HCT116 (cell line): ENCODE data around the gene ENTPD3. TPM values are rescaled to one million over a fixed set of nuclear protein-coding genes. Genes with fewer than 3 reads are reported as not detected.

ENCODE experiments used
- ATAC-seq: fragments of 200-7000 bp; cut with Tn5 transposase; 2 replicates; pipeline ENCODE4 v1.9.1; 2020; ENCODE audit warnings: mild to moderate bottlenecking, moderate library complexity
- BruUV-seq: library from RNA; stranded (reverse); fragments of 400-500 nt; replicated peaks from 2 replicates; lab custom pipeline; 2021; lab: Mats Ljungman, UMichigan
- CTCF ChIA-PET: fragments of 300-600 bp; sonication (Branson Sonifier 250); formaldehyde crosslinking; loops from one replicate; lab custom pipeline; 2021; ENCODE audit warnings: antibody characterized with exemption; lab: Charles Lee
- POLR2A ChIA-PET: fragments of 300-600, 350-600 bp; sonication (Branson Sonifier 250); formaldehyde crosslinking; loops from one replicate; lab custom pipeline; 2021; ENCODE audit warnings: antibody characterized with exemption; lab: Charles Lee
- RAD21 ChIA-PET, 2 experiments: fragments of 300-600 bp; sonication (Branson Sonifier 250); formaldehyde crosslinking; loops; one replicate each; lab custom pipeline; 2023; ENCODE audit warnings: low total read pairs in 2 of 2; ENCODE audit not compliant: uncharacterized antibody in 2 of 2, unreplicated experiment in 2 of 2, low non-redundant PET in 1 of 2; lab: Charles Lee
- DNase-seq: peaks from one replicate; pipeline ENCODE4 v3.0.0-alpha.2; 2010; ENCODE audit warnings: low read depth, low spot score
- H2AFZ ChIP-seq: fragments of 200-600 bp; shearing (Covaris generic), sonication (generic); 2 replicates; pipeline ENCODE4 v1.6.1; 2017; ENCODE audit warnings: low read depth, mixed run types, mixed read lengths, antibody characterized with exemption, low read length; ENCODE audit not compliant: poor library complexity, severe bottlenecking
- H3K27ac ChIP-seq: 2 replicates; pipeline ENCODE4 v1.5.1; 2012; ENCODE audit warnings: low read depth, low read length
- H3K27me3 ChIP-seq: fragments of 200-600 bp; sonication (generic); 2 replicates; pipeline ENCODE4 v1.6.1; 2016; ENCODE audit warnings: mixed run types, low read length, mixed read lengths; ENCODE audit not compliant: insufficient read depth
- H3K36me3 ChIP-seq, 2 experiments: fragments of 200-500 bp in 1 of 2; fragments of 200-600 bp in 1 of 2; sonication (Bioruptor generic) in 1 of 2; sonication (generic) in 1 of 2; 2 replicates each; pipeline versions ENCODE4 v1.5.1 to v1.6.1; 2014 to 2016; ENCODE audit warnings: low read length in 2 of 2, inconsistent platforms in 1 of 2, mixed read lengths in 1 of 2, mixed run types in 1 of 2; ENCODE audit not compliant: insufficient read depth in 2 of 2, control insufficient read depth in 1 of 2
- H3K4me1 ChIP-seq, 2 experiments: fragments of 200-600 bp in 1 of 2; sonication (generic) in 1 of 2; 2 replicates each; pipeline versions ENCODE4 v1.5.1 to v1.6.1; 2012 to 2017; ENCODE audit warnings: low read length in 2 of 2, inconsistent platforms in 1 of 2, mild to moderate bottlenecking in 1 of 2, mixed read lengths in 1 of 2, mixed run types in 1 of 2, moderate library complexity in 1 of 2; ENCODE audit not compliant: insufficient read depth in 2 of 2, control insufficient read depth in 1 of 2
- H3K4me2 ChIP-seq: fragments of 200-600 bp; sonication (generic); 2 replicates; pipeline ENCODE4 v1.6.1; 2017; ENCODE audit warnings: mixed run types, low read length, mixed read lengths
- H3K4me3 ChIP-seq, 2 experiments: fragments of 200-600 bp in 1 of 2; sonication (generic) in 1 of 2; replicated peaks in 1 of 2; 2 replicates each; pipeline ENCODE4 v1.5.1; 2011 to 2016; ENCODE audit warnings: low read length in 2 of 2, control low read depth in 1 of 2, low read depth in 1 of 2, mild to moderate bottlenecking in 1 of 2, mixed read lengths in 1 of 2, mixed run types in 1 of 2
- H3K79me2 ChIP-seq: fragments of 200-600 bp; sonication (generic); 2 replicates; pipeline ENCODE4 v1.6.1; 2017; ENCODE audit warnings: mild to moderate bottlenecking, mixed run types, low read length, moderate library complexity, mixed read lengths; ENCODE audit not compliant: insufficient read depth
- H3K9ac ChIP-seq: fragments of 200-600 bp; sonication (generic); 2 replicates; pipeline ENCODE4 v1.6.1; 2016; ENCODE audit warnings: low read length, mixed read lengths
- H3K9me2 ChIP-seq: fragments of 200-600 bp; sonication (generic), shearing (Covaris generic); 2 replicates; pipeline ENCODE4 v1.6.1; 2017; ENCODE audit warnings: mixed run types, mild to moderate bottlenecking, moderate library complexity; ENCODE audit not compliant: insufficient read depth
- H3K9me3 ChIP-seq, 2 experiments: fragments of 200-500 bp in 1 of 2; fragments of 200-600 bp in 1 of 2; sonication (Bioruptor generic) in 1 of 2; sonication (generic) in 1 of 2; 2 replicates each; pipeline ENCODE4 v1.6.1; 2014 to 2017; ENCODE audit warnings: low read length in 2 of 2, mixed read lengths in 2 of 2, inconsistent platforms in 1 of 2, low read depth in 1 of 2, mild to moderate bottlenecking in 1 of 2, mixed run types in 1 of 2, moderate library complexity in 1 of 2; ENCODE audit not compliant: control insufficient read depth in 1 of 2, insufficient read depth in 1 of 2
- H4K20me1 ChIP-seq: fragments of 200-600 bp; sonication (generic), shearing (Covaris generic); 2 replicates; pipeline ENCODE4 v1.6.1; 2017; ENCODE audit warnings: mixed run types, mild to moderate bottlenecking, moderate library complexity; ENCODE audit not compliant: insufficient read depth
- CEBPB ChIP-seq: IDR thresholded peaks from 2 replicates; pipeline ENCODE4 v1.6.1; 2012; ENCODE audit warnings: low read depth
- EGR1 ChIP-seq: IDR thresholded peaks from 2 replicates; pipeline ENCODE4 v1.6.1; 2012; ENCODE audit warnings: low read depth
- EZH2 ChIP-seq: fragments of 200-600 bp; sonication (generic); IDR thresholded peaks from 2 replicates; pipeline ENCODE4 v1.6.1; 2017; ENCODE audit warnings: antibody characterized with exemption, mixed run types
- FOSL1 ChIP-seq: IDR thresholded peaks from 2 replicates; pipeline ENCODE4 v1.6.1; 2012; ENCODE audit warnings: low read depth
- POLR2A ChIP-seq: IDR thresholded peaks from 2 replicates; pipeline ENCODE4 v1.7.0; 2011; ENCODE audit warnings: borderline replicate concordance; ENCODE audit not compliant: insufficient read depth, insufficient read length; ENCODE audit errors: extremely low read depth
- POLR2AphosphoS5 ChIP-seq: IDR thresholded peaks from 2 replicates; pipeline ENCODE4 v1.6.1; 2011; ENCODE audit warnings: mild to moderate bottlenecking, low read depth, low read length, moderate library complexity
- RAD21 ChIP-seq: IDR thresholded peaks from 2 replicates; pipeline ENCODE4 v1.6.1; 2012; ENCODE audit warnings: low read depth, mild to moderate bottlenecking
- SP1 ChIP-seq: IDR thresholded peaks from 2 replicates; pipeline ENCODE4 v1.6.1; 2012; ENCODE audit warnings: low read depth
- SRF ChIP-seq: IDR thresholded peaks from 2 replicates; pipeline ENCODE4 v1.6.1; 2012; ENCODE audit warnings: low read depth
- TCF7L2 ChIP-seq: IDR thresholded peaks from 2 replicates; pipeline ENCODE4 v1.7.0; 2011; ENCODE audit warnings: borderline replicate concordance, inconsistent platforms; ENCODE audit not compliant: insufficient read depth, insufficient read length; ENCODE audit errors: extremely low read depth
- ZBTB33 ChIP-seq: IDR thresholded peaks from 2 replicates; pipeline ENCODE4 v1.6.1; 2011; ENCODE audit warnings: mild to moderate bottlenecking, low read length, moderate library complexity; ENCODE audit not compliant: insufficient replicate concordance; ENCODE audit errors: extremely low read depth
- ZFX ChIP-seq: fragments of 450-650 bp; IDR thresholded peaks from 2 replicates; pipeline ENCODE4 v1.6.1; 2017
- intact Hi-C: fragments of 100-400 bp; cut with micrococcal nuclease; formaldehyde crosslinking; loops from 2 replicates; pipeline ENCODE4 v1.10.0; 2022
- total RNA-seq: library from RNA; stranded (reverse); gene quantifications from one replicate; pipeline ENCODE4 v1.2.1, GENCODE V29; 2021; ENCODE audit not compliant: unreplicated experiment

ENTPD3 gene
- total RNA-seq, 1 experiment from 2014 or later = not detected

- Histone ChIP-seq H3K4me3 (no peak overlapping the region), H3K4me1 (peaks cover 0 to 1% of the 10 kb centered on the region in 2 experiments; a peak in 1 of 4 replicates), H3K79me2 (no peaks in the 10 kb centered on the region), H3K4me2 (no peak overlapping the region), H3K9me2 (no peaks in the 10 kb centered on the region), H3K27ac (no peak overlapping the region), H3K36me3 (no peaks in the 10 kb centered on the region), H3K9ac (no peak overlapping the region), H4K20me1 (no peaks in the 10 kb centered on the region), H2AFZ (no peak overlapping the region), H3K27me3 (no peaks in the 10 kb centered on the region), H3K9me3 (no peaks in the 10 kb centered on the region)
- RAD21 ChIA-PET = interaction anchor here in 1 of 2 experiments (0.6 kb wide), 1 partner anchor 11 kb away, joined by 7 read pairs; no protein-coding TSS in a partner anchor
- no TSS peak for BruUV-seq
- ATAC-seq (no peak), DNase-seq (no peak)
- TF ChIP-seq TCF7L2 (no peak), ZFX (no peak), EGR1 (no peak), SP1 (no peak), POLR2A (no peak), EZH2 (no peak), SRF (no peak), ZBTB33 (no peak), FOSL1 (no peak), RAD21 (no peak), CEBPB (no peak), POLR2AphosphoS5 (no peak)
- intact Hi-C loops = no loop called here
- CTCF ChIA-PET = no interaction called here
- POLR2A ChIA-PET = interaction anchor here (0.5 kb wide), 1 partner anchor 1769 kb away, joined by 3 read pairs; no protein-coding TSS in a partner anchor
Observed at GRCh38 chr3:40387895-40388254, 891 bp downstream of the ENTPD3 start.
